Panc1 (cell line): Measurements from ENCODE around the gene LINC00305. TPM values are rescaled to one million over a fixed set of nuclear protein-coding genes. Genes with fewer than 3 reads are reported as not detected.

Experiments
- ATAC-seq: fragments of 200-7000 bp; cut with Tn5 transposase; 2 replicates; pipeline ENCODE4 v1.9.1; 2020; ENCODE audit warnings: mild to moderate bottlenecking, moderate library complexity
- BruUV-seq: library from RNA; stranded (reverse); fragments of 400-500 nt; replicated peaks from 2 replicates; lab custom pipeline; 2021; lab: Mats Ljungman, UMichigan
- CTCF ChIA-PET: fragments of 300-600 bp; sonication (Branson Sonifier 250); formaldehyde crosslinking; loops from one replicate; lab custom pipeline; 2022; ENCODE audit warnings: antibody characterized with exemption; lab: Charles Lee
- POLR2A ChIA-PET: fragments of 300-600 bp; sonication (Branson Sonifier 250); formaldehyde crosslinking; loops from one replicate; lab custom pipeline; 2022; ENCODE audit warnings: antibody characterized with exemption; lab: Charles Lee
- DNase-seq: peaks from one replicate; pipeline ENCODE4 v3.0.0-alpha.2; 2010; ENCODE audit warnings: low read depth, low spot score
- H3K27ac ChIP-seq: 2 replicates; pipeline ENCODE4 v1.5.1; 2011; ENCODE audit warnings: mild to moderate bottlenecking, low read length, inconsistent platforms
- H3K27me3 ChIP-seq: fragments of 200-500 bp; sonication (Bioruptor generic); 2 replicates; pipeline ENCODE4 v1.6.0; 2014; ENCODE audit warnings: low read length, inconsistent platforms; ENCODE audit not compliant: control insufficient read depth, insufficient read depth
- H3K36me3 ChIP-seq: fragments of 200-500 bp; sonication (Bioruptor generic); 2 replicates; pipeline ENCODE4 v1.5.1; 2014; ENCODE audit warnings: inconsistent platforms, mild to moderate bottlenecking, low read length, moderate library complexity; ENCODE audit not compliant: control insufficient read depth, insufficient read depth
- H3K4me1 ChIP-seq: 2 replicates; pipeline ENCODE4 v1.5.1; 2011; ENCODE audit warnings: inconsistent platforms, mild to moderate bottlenecking, low read length, moderate library complexity; ENCODE audit not compliant: control insufficient read depth, insufficient read depth
- H3K4me3 ChIP-seq, 2 experiments: 2 replicates each; pipeline ENCODE4 v1.5.1; 2011 to 2012; ENCODE audit warnings: low read depth in 2 of 2, low read length in 2 of 2, mild to moderate bottlenecking in 2 of 2, inconsistent platforms in 1 of 2, moderate library complexity in 1 of 2
- H3K9me3 ChIP-seq: fragments of 200-500 bp; sonication (Bioruptor generic); 2 replicates; pipeline ENCODE4 v1.5.1; 2014; ENCODE audit warnings: low read depth, mild to moderate bottlenecking, inconsistent platforms, low read length, moderate library complexity; ENCODE audit not compliant: control insufficient read depth, insufficient read depth
- CTCF ChIP-seq: fragments of 450-650 bp; IDR thresholded peaks from 2 replicates; pipeline ENCODE4 v1.5.1; 2017; ENCODE audit warnings: mild to moderate bottlenecking
- POLR2AphosphoS5 ChIP-seq: IDR thresholded peaks from 2 replicates; pipeline ENCODE4 v1.6.1; 2012; ENCODE audit warnings: mild to moderate bottlenecking, low read depth, low read length, moderate library complexity
- REST ChIP-seq, 2 experiments: IDR thresholded peaks; 2 replicates each; pipeline ENCODE4 v1.6.1; 2011 to 2012; ENCODE audit warnings: low read depth in 2 of 2, control low read depth in 1 of 2, low read length in 1 of 2, mild to moderate bottlenecking in 1 of 2, moderate library complexity in 1 of 2; ENCODE audit not compliant: insufficient read depth in 1 of 2
- SIN3A ChIP-seq: IDR thresholded peaks from 2 replicates; pipeline ENCODE4 v1.6.1; 2012; ENCODE audit warnings: low read depth, mild to moderate bottlenecking, low read length, moderate library complexity, borderline replicate concordance; ENCODE audit not compliant: insufficient read depth
- TCF7L2 ChIP-seq: IDR thresholded peaks from 2 replicates; pipeline ENCODE4 v1.6.1; 2011; ENCODE audit warnings: mild to moderate bottlenecking, low read depth, low read length, inconsistent platforms
- in situ Hi-C: cut with HindIII; loops from 2 replicates; pipeline ENCODE4 v1.10.0; 2016; ENCODE audit warnings: low sequenced_read_pairs, low pct_unique_long_range_greater_than_20kb
- intact Hi-C: fragments of 100-400 bp; cut with micrococcal nuclease; formaldehyde crosslinking; loops from one replicate; pipeline ENCODE4 v1.10.0; 2022; ENCODE audit not compliant: unreplicated experiment
- total RNA-seq: library from RNA; stranded (reverse); gene quantifications from one replicate; pipeline ENCODE4 v1.2.1, GENCODE V29; 2021; ENCODE audit not compliant: unreplicated experiment

Gene LINC00305
- total RNA-seq, 1 experiment from 2014 or later: not detected

GRCh38 chr18:64127172-64127571 is 21.7 kb downstream of the LINC00305 start:
- no peaks in the 10 kb centered on the region for H3K9me3 ChIP-seq
- TF ChIP-seq REST (IDR thresholded peaks at IDR 0.05; ENCODE audit: insufficient read depth in 1 of 2, low read depth in 2 of 2, low read length in 1 of 2) (no peak), SIN3A (no peak)
- intact Hi-C loops: no loop called here
- no peak overlapping the region for H3K4me3 ChIP-seq
- ChIA-PET CTCF (no interaction called here), POLR2A (no interaction called here)
- ATAC-seq (no peak), DNase-seq (no peak)
- no peaks in the 10 kb centered on the region for H3K4me1 ChIP-seq
- no peak overlapping the region for H3K27ac ChIP-seq
- in situ Hi-C loops: no loop called here
- H3K36me3 ChIP-seq: no peaks in the 10 kb centered on the region
- BruUV-seq: no TSS peak
- no peaks in the 10 kb centered on the region for H3K27me3 ChIP-seq

GRCh38 chr18:64119916-64120315 is 29.0 kb downstream of the LINC00305 start:
- Histone ChIP-seq H3K27ac (no peak overlapping the region), H3K4me1 (no peaks in the 10 kb centered on the region), H3K9me3 (no peaks in the 10 kb centered on the region), H3K36me3 (no peaks in the 10 kb centered on the region), H3K4me3 (no peak overlapping the region), H3K27me3 (no peaks in the 10 kb centered on the region)
- DNase-seq (no peak), ATAC-seq (no peak)
- no TSS peak for BruUV-seq
- ChIA-PET POLR2A (no interaction called here), CTCF (no interaction called here)
- intact Hi-C loops: no loop called here
- no peak for TF ChIP-seq POLR2AphosphoS5
- in situ Hi-C loops: no loop called here

- Histone ChIP-seq H3K27me3 (no peaks in the 10 kb centered on the region), H3K36me3 (no peaks in the 10 kb centered on the region), H3K4me3 (no peak overlapping the region), H3K27ac (no peak overlapping the region), H3K9me3 (no peaks in the 10 kb centered on the region), H3K4me1 (no peaks in the 10 kb centered on the region)
- in situ Hi-C loops (no loop called here), intact Hi-C loops (no loop called here)
- CTCF ChIA-PET: no interaction called here
- BruUV-seq: no TSS peak
- DNase-seq (no peak), ATAC-seq (no peak)
- TF ChIP-seq REST (IDR thresholded peaks at IDR 0.05; ENCODE audit: insufficient read depth in 1 of 2, low read depth in 2 of 2, low read length in 1 of 2) (no peak), SIN3A (no peak), CTCF (no peak), TCF7L2 (no peak), POLR2AphosphoS5 (no peak)
- POLR2A ChIA-PET: no interaction called here
Measured at GRCh38 chr18:64118406-64118805, 30.5 kb downstream of the LINC00305 start.
